H1 (cell line): ENCODE results near the gene DRC3. TPM values are rescaled to one million over a fixed set of nuclear protein-coding genes. Genes with fewer than 3 reads are reported as not detected.

Experiments
- CTCF ChIA-PET: fragments of 300-600 bp; sonication (Branson Sonifier 250); formaldehyde crosslinking; loops from one replicate; lab custom pipeline; 2021; ENCODE audit not compliant: partially characterized antibody; lab: Charles Lee
- POLR2A ChIA-PET: fragments of 300-600 bp; sonication (Branson Sonifier 250); formaldehyde crosslinking; loops from one replicate; lab custom pipeline; 2021; ENCODE audit warnings: inconsistent platforms; ENCODE audit not compliant: partially characterized antibody; lab: Charles Lee
- DNase-seq, 2 experiments: peaks; one replicate each; pipeline versions ENCODE4 v3.0.0 to v3.0.0-alpha.2; 2010 to 2022; ENCODE audit warnings: low spot score in 2 of 2, low read depth in 1 of 2, mixed read lengths in 1 of 2
- FAIRE-seq: peaks from 2 replicates; lab custom pipeline; 2011; peaks lifted over from hg19 to GRCh38; lab: Jason Lieb, UNC
- H2AFZ ChIP-seq: 2 replicates; pipeline ENCODE4 v1.8.1; 2012; ENCODE audit warnings: low read length, inconsistent platforms
- H2AK5ac ChIP-seq: 2 replicates; pipeline ENCODE4 v1.6.1; 2013; ENCODE audit warnings: low read depth, low read length
- H2BK120ac ChIP-seq: replicated peaks from 2 replicates; pipeline ENCODE3; 2013; ENCODE audit warnings: low read depth, low read length, inconsistent platforms
- H2BK12ac ChIP-seq: 2 replicates; pipeline ENCODE4 v1.6.1; 2013; ENCODE audit warnings: low read depth, low read length
- H2BK15ac ChIP-seq: 2 replicates; pipeline ENCODE4 v1.6.1; 2013; ENCODE audit warnings: low read length
- H2BK20ac ChIP-seq: 2 replicates; pipeline ENCODE4 v1.6.1; 2013; ENCODE audit warnings: low read length
- H2BK5ac ChIP-seq: 2 replicates; pipeline ENCODE4 v1.6.1; 2013; ENCODE audit warnings: low read depth, low read length
- H3K14ac ChIP-seq: 2 replicates; pipeline ENCODE4 v1.6.1; 2013; ENCODE audit warnings: inconsistent platforms; ENCODE audit not compliant: insufficient read length
- H3K18ac ChIP-seq: 2 replicates; pipeline ENCODE4 v1.6.1; 2013; ENCODE audit warnings: low read length; ENCODE audit errors: extremely low read depth
- H3K23ac ChIP-seq: 2 replicates; pipeline ENCODE4 v1.6.1; 2013; ENCODE audit warnings: inconsistent platforms; ENCODE audit not compliant: insufficient read length
- H3K23me2 ChIP-seq: 2 replicates; pipeline ENCODE4 v1.6.1; 2013; ENCODE audit warnings: low read depth, low read length
- H3K27ac ChIP-seq: 2 replicates; pipeline ENCODE4 v1.6.1; 2011; ENCODE audit warnings: low read depth, low read length, inconsistent platforms
- H3K27me3 ChIP-seq, 4 experiments: replicated peaks in 1 of 4; 1 replicate in 1 of 4; 2 replicates in 3 of 4; pipeline versions ENCODE4 v1.6.1 to v1.8.1; 2011 to 2013; ENCODE audit warnings: low read length in 3 of 4, mild to moderate bottlenecking in 3 of 4, inconsistent platforms in 2 of 4, mixed read lengths in 2 of 4, moderate library complexity in 1 of 4; ENCODE audit not compliant: control insufficient read depth in 3 of 4, insufficient read depth in 3 of 4; ENCODE audit errors: extremely low read depth in 1 of 4
- H3K36me3 ChIP-seq, 4 experiments: 2 replicates each; pipeline versions ENCODE4 v1.6.1 to v1.8.1; 2011 to 2013; ENCODE audit warnings: mild to moderate bottlenecking in 4 of 4, low read length in 3 of 4, moderate library complexity in 2 of 4, control low read depth in 1 of 4, inconsistent platforms in 1 of 4; ENCODE audit not compliant: insufficient read depth in 4 of 4, control insufficient read depth in 2 of 4
- H3K4ac ChIP-seq: replicated peaks from 2 replicates; pipeline ENCODE3; 2013; ENCODE audit warnings: low read length, low read depth, mixed read lengths, inconsistent platforms; ENCODE audit not compliant: insufficient read length
- H3K4me1 ChIP-seq, 4 experiments: replicated peaks in 1 of 4; 1 replicate in 1 of 4; 2 replicates in 3 of 4; pipeline versions ENCODE4 v1.6.1 to v1.8.1; 2011 to 2013; ENCODE audit warnings: low read length in 3 of 4, inconsistent platforms in 2 of 4, mixed read lengths in 1 of 4; ENCODE audit not compliant: insufficient read depth in 4 of 4, control insufficient read depth in 3 of 4
- H3K4me2 ChIP-seq, 2 experiments: 2 replicates each; pipeline versions ENCODE4 v1.6.1 to v1.8.1; 2011 to 2013; ENCODE audit warnings: low read depth in 2 of 2, low read length in 2 of 2, control low read depth in 1 of 2, inconsistent platforms in 1 of 2, mild to moderate bottlenecking in 1 of 2; ENCODE audit not compliant: insufficient read depth in 1 of 2
- H3K4me3 ChIP-seq, 4 experiments: fragments of 200-600, 300-600 bp in 1 of 4; sonication (generic), shearing (Covaris generic), sonication (Bioruptor Twin) in 1 of 4; 2 replicates each; pipeline versions ENCODE4 v1.5.1 to v1.8.1; 2011 to 2016; ENCODE audit warnings: low read length in 4 of 4, low read depth in 3 of 4, control low read depth in 2 of 4, inconsistent platforms in 2 of 4, mild to moderate bottlenecking in 2 of 4, mixed read lengths in 1 of 4, moderate library complexity in 1 of 4; ENCODE audit not compliant: insufficient read depth in 2 of 4; ENCODE audit errors: extremely low read depth in 1 of 4
- H3K56ac ChIP-seq: replicated peaks from 2 replicates; pipeline ENCODE3; 2013; ENCODE audit warnings: low read depth, mild to moderate bottlenecking, mixed read lengths, low read length, inconsistent platforms; ENCODE audit not compliant: insufficient read length
- H3K79me1 ChIP-seq: 2 replicates; pipeline ENCODE4 v1.6.1; 2013; ENCODE audit warnings: low read depth, low read length, control low read depth
- H3K79me2 ChIP-seq, 2 experiments: 2 replicates each; pipeline versions ENCODE4 v1.6.1 to v1.8.1; 2012 to 2013; ENCODE audit warnings: low read length in 2 of 2, mild to moderate bottlenecking in 2 of 2, inconsistent platforms in 1 of 2; ENCODE audit not compliant: insufficient read depth in 2 of 2, control insufficient read depth in 1 of 2
- H3K9ac ChIP-seq, 4 experiments: replicated peaks in 1 of 4; 1 replicate in 1 of 4; 2 replicates in 3 of 4; pipeline versions ENCODE4 v1.6.1 to v1.8.1; 2011 to 2013; ENCODE audit warnings: low read depth in 3 of 4, low read length in 3 of 4, control low read depth in 2 of 4, mild to moderate bottlenecking in 2 of 4, moderate library complexity in 2 of 4, inconsistent platforms in 1 of 4; ENCODE audit errors: extremely low read depth in 1 of 4
- H3K9me3 ChIP-seq, 2 experiments: 2 replicates each; pipeline versions ENCODE4 v1.6.1 to v1.8.1; 2012 to 2013; ENCODE audit warnings: mild to moderate bottlenecking in 2 of 2, moderate library complexity in 2 of 2, control low read depth in 1 of 2, inconsistent platforms in 1 of 2, low read depth in 1 of 2, low read length in 1 of 2, mixed read lengths in 1 of 2; ENCODE audit not compliant: insufficient read depth in 2 of 2
- H4K20me1 ChIP-seq, 2 experiments: replicated peaks in 1 of 2; 2 replicates each; pipeline versions ENCODE3 to v1.8.1; 2011 to 2013; ENCODE audit warnings: inconsistent platforms in 2 of 2, low read length in 2 of 2, mild to moderate bottlenecking in 1 of 2; ENCODE audit not compliant: insufficient read depth in 2 of 2, control insufficient read depth in 1 of 2
- H4K5ac ChIP-seq: 2 replicates; pipeline ENCODE4 v1.6.1; 2013; ENCODE audit warnings: low read length, low read depth, mixed read lengths, inconsistent platforms; ENCODE audit not compliant: insufficient read length
- H4K8ac ChIP-seq: 2 replicates; pipeline ENCODE4 v1.8.0; 2013; ENCODE audit warnings: mild to moderate bottlenecking, moderate library complexity, low read length, inconsistent platforms; ENCODE audit not compliant: insufficient read depth; ENCODE audit errors: extremely low read depth
- H4K91ac ChIP-seq: replicated peaks from 2 replicates; pipeline ENCODE3; 2013; ENCODE audit warnings: low read length, mixed read lengths, inconsistent platforms; ENCODE audit not compliant: insufficient read length
- ASH2L ChIP-seq: fragments of 200-600, 300-600 bp; sonication (generic); IDR thresholded peaks from one replicate; pipeline ENCODE4 v1.7.1; 2017; ENCODE audit warnings: low read length
- BRCA1 ChIP-seq: IDR thresholded peaks from 2 replicates; pipeline ENCODE4 v1.6.1; 2012; ENCODE audit warnings: low read depth, low read length, improper control_type of control experiment
- CEBPB ChIP-seq: IDR thresholded peaks from 2 replicates; pipeline ENCODE4 v1.6.1; 2012; ENCODE audit warnings: low read depth, low read length
- JUND ChIP-seq: IDR thresholded peaks from 2 replicates; pipeline ENCODE4 v1.6.1; 2011; ENCODE audit warnings: mild to moderate bottlenecking, improper control_type of control experiment, low read length
- RNF2 ChIP-seq: fragments of 200-900, 300-1000 bp; sonication (generic); IDR thresholded peaks from 2 replicates; pipeline ENCODE4 v1.7.1; 2016; ENCODE audit warnings: borderline replicate concordance, low read depth, mild to moderate bottlenecking, antibody characterized with exemption, low read length; ENCODE audit not compliant: poor library complexity, severe bottlenecking; ENCODE audit errors: missing control alignments
- SIRT6 ChIP-seq: IDR thresholded peaks from one replicate; pipeline ENCODE4 v1.7.1; 2012; ENCODE audit warnings: low read length, inconsistent platforms
- SIX5 ChIP-seq: IDR thresholded peaks from 2 replicates; pipeline ENCODE4 v1.6.1; 2011; ENCODE audit warnings: mild to moderate bottlenecking, low read depth, low read length
- SP1 ChIP-seq: IDR thresholded peaks from 2 replicates; pipeline ENCODE4 v1.6.1; 2011; ENCODE audit warnings: low read depth, low read length
- SP2 ChIP-seq: IDR thresholded peaks from 2 replicates; pipeline ENCODE4 v1.6.1; 2012; ENCODE audit warnings: mild to moderate bottlenecking, low read length, inconsistent platforms
- SP4 ChIP-seq: IDR thresholded peaks from 2 replicates; pipeline ENCODE4 v1.6.1; 2012; ENCODE audit warnings: low read length, inconsistent platforms
- TAF7 ChIP-seq: optimal IDR thresholded peaks from 2 replicates; pipeline ENCODE3; 2011; ENCODE audit warnings: low read depth, mild to moderate bottlenecking, inconsistent platforms, low read length, moderate library complexity, borderline replicate concordance
- YY1 ChIP-seq: IDR thresholded peaks from 2 replicates; pipeline ENCODE4 v1.6.1; 2011; ENCODE audit warnings: low read depth, mild to moderate bottlenecking, low read length
- WGBS, 2 experiments: shearing (Covaris generic) in 1 of 2; methylation state at CpG; one replicate each; pipeline versions ENCODE4 v1.1.6 to v1.1.7; 2013 to 2015; ENCODE audit warnings: low lambda C conversion rate in 2 of 2, mixed read lengths in 2 of 2, inconsistent platforms in 1 of 2, low coverage in 1 of 2, missing lambda C conversion rate in 1 of 2; ENCODE audit not compliant: insufficient replicate concordance in 2 of 2, insufficient coverage in 1 of 2, insufficient read length in 1 of 2; ENCODE audit errors: extremely low coverage in 1 of 2, missing lambda C conversion rate in 1 of 2; 5-methylcytosine and 5-hydroxymethylcytosine counted together
- polyA plus RNA-seq, 7 experiments: library from polyadenylated mRNA; depleted of rRNA in 3 of 7; stranded (reverse) in 5 of 7; unstranded in 2 of 7; fragments of >200 nt in 5 of 7; fragments of 200-250 nt in 2 of 7; gene quantifications; 1 replicate in 5 of 7; 2 replicates in 1 of 7; 4 replicates in 1 of 7; pipeline versions ENCODE4 v1.2.1 to v1.2.3, GENCODE V29; 2011 to 2013; ENCODE audit warnings: missing spikeins in 2 of 7, mixed read lengths in 2 of 7
- total RNA-seq: library from RNA; stranded (reverse); fragmentation: NEBNext Ultra II Directional; extraction: Animal tissue kit (Norgen Biotek cat#: 25700); gene quantifications from 2 replicates; pipeline ENCODE4 v1.2.1, GENCODE V29; 2021
- TF ChIP-seq, protein P1 (sequence below): IDR thresholded peaks from 2 replicates; pipeline ENCODE4 v1.6.1; 2012; ENCODE audit warnings: low read length, inconsistent platforms

Gene DRC3
- total and polyA plus RNA-seq, 2 of the 8 experiments (the other 6 are each of a cell fraction or from before 2014, with no cell fraction given): 0.59 TPM; not detected in 1

DNA sequence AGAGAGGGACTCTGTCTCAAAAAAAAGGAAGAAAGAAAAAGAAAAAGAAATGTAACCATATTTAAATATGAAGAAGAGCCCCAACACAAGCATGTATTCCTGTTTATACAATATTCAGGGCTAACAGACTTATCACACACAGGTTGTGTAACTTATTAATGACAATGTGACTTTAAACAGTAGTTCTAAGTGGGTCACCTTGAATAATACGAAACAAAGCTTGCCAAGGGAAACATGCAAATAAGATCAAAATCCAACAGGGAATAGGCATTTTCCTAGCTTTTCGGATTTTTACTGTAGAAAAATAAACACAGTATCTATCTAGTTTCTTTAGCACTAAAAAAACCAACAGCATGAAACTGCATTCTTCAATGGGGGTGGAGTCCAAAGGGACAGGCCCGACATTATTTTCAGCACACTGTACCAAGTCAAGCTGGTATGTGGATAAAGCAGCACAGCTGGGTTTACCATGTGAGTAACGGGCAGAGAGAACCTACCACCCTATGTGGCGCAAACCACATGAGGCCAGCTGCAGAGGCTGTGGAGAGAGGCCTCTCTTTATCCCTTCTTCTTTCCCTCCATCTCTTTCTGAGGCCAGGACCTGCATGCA lies 45.7 kb upstream of the DRC3 start:
- no peaks in the 10 kb centered on the region for H3K23me2 ChIP-seq
- H4K5ac ChIP-seq: no peak overlapping the region
- no peak overlapping the region for H2BK15ac ChIP-seq
- no peaks in the 10 kb centered on the region for H3K79me1 ChIP-seq
- CTCF ChIA-PET: interaction anchor here (0.9 to 1.8 kb wide), 11 partner anchors 8 to 243 kb away, joined by 3 to 8 read pairs (median 3); no protein-coding TSS in a partner anchor
- H3K56ac ChIP-seq: no peak overlapping the region
- WGBS, 2 experiments: 79% methylated on average over 5 of the region's 5 CpGs; no CpG with 5 or more reads in 1 of the 2 experiments
- no peak overlapping the region for H2AFZ ChIP-seq
- H3K27ac ChIP-seq: no peak overlapping the region
- no peak overlapping the region for H3K14ac ChIP-seq
- no peak overlapping the region for H2AK5ac ChIP-seq
- 0 out of 2 replicates have a peak overlapping the region, but pooled peaks have one; percentile 7 for H2BK12ac ChIP-seq
- 0 out of 7 replicates have a peak, but pooled peaks cover 0 to 2% (median 0%) of the 10 kb centered on the region in 4 experiments for H3K27me3 ChIP-seq
- no peak overlapping the region for H3K4me2 ChIP-seq
- no peaks in the 10 kb centered on the region for H3K79me2 ChIP-seq
- H3K9me3 ChIP-seq: no peaks in the 10 kb centered on the region
- no peak overlapping the region for H3K4ac ChIP-seq
- DNase-seq: no peak
- no peak overlapping the region for H3K23ac ChIP-seq
- FAIRE-seq: no peak
- POLR2A ChIA-PET: interaction anchor here (1.5 kb wide), 1 partner anchor 18 kb away, joined by 3 read pairs; no protein-coding TSS in a partner anchor
- no peak overlapping the region for H3K18ac ChIP-seq
- H4K91ac ChIP-seq: no peak overlapping the region
- H3K4me1 ChIP-seq: peaks cover 4 to 23% (median 9%) of the 10 kb centered on the region in 4 experiments
- H4K20me1 ChIP-seq: no peaks in the 10 kb centered on the region
- no peak overlapping the region for H4K8ac ChIP-seq
- H2BK20ac ChIP-seq: no peak overlapping the region
- no peak overlapping the region for H3K9ac ChIP-seq
- no peak overlapping the region for H3K4me3 ChIP-seq
- no peak overlapping the region for H2BK120ac ChIP-seq
- no peak overlapping the region for H2BK5ac ChIP-seq
- H3K36me3 ChIP-seq: no peaks in the 10 kb centered on the region
- no peak for TF ChIP-seq RNF2
- no peak for TF ChIP-seq TAF7
- no peak for TF ChIP-seq JUND
- no peak for TF ChIP-seq SP2
- TF ChIP-seq SP1: no peak
- TF ChIP-seq BRCA1: no peak
- no peak for TF ChIP-seq SP4
- no peak for TF ChIP-seq CEBPB
- TF ChIP-seq, protein P1, sequence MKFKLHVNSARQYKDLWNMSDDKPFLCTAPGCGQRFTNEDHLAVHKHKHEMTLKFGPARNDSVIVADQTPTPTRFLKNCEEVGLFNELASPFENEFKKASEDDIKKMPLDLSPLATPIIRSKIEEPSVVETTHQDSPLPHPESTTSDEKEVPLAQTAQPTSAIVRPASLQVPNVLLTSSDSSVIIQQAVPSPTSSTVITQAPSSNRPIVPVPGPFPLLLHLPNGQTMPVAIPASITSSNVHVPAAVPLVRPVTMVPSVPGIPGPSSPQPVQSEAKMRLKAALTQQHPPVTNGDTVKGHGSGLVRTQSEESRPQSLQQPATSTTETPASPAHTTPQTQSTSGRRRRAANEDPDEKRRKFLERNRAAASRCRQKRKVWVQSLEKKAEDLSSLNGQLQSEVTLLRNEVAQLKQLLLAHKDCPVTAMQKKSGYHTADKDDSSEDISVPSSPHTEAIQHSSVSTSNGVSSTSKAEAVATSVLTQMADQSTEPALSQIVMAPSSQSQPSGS: no peak
- no peak for TF ChIP-seq YY1
- TF ChIP-seq SIRT6: no peak
- TF ChIP-seq SIX5: no peak
- TF ChIP-seq ASH2L: no peak
